ENCODE data around the gene TBC1D9. TPM values are rescaled to one million over a fixed set of nuclear protein-coding genes. Genes with fewer than 3 reads are reported as not detected.

The TBC1D9 gene
- polyA plus RNA-seq, 3 donors = 13.6 to 33.5 (median 21.0) TPM

GRCh38 chr4:140672416-140672815 lies 83.8 kb downstream of the TBC1D9 start:
- DNase-seq = no peak
- Histone ChIP-seq H3K9me3 (replicated peaks in 1 of 2; ENCODE audit: control insufficient read depth in 1 of 2, insufficient read depth in 1 of 2, low read length in 2 of 2) (no peaks in the 10 kb centered on the region), H3K79me2 (ENCODE audit: insufficient read depth, low read length) (no peaks in the 10 kb centered on the region), H3K36me3 (replicated peaks in 1 of 2; ENCODE audit: control insufficient read depth in 1 of 2, insufficient read depth in 2 of 2, low read length in 2 of 2) (peaks cover 50 to 88% of the 10 kb centered on the region in 2 donors), H4K20me1 (ENCODE audit: insufficient read depth, low read length) (peaks cover 36% of the 10 kb centered on the region), H3K4me2 (replicated peaks; ENCODE audit: extremely low read depth, low read length, poor library complexity, severe bottlenecking) (no peak overlapping the region), H2AFZ (ENCODE audit: insufficient read depth, low read depth, low read length, poor library complexity, severe bottlenecking) (no peak overlapping the region), H3K4me3 (replicated peaks in 1 of 3; ENCODE audit: low read depth in 2 of 3, low read length in 3 of 3) (no peak overlapping the region), H3K27ac (ENCODE audit: low read depth in 1 of 2, low read length in 2 of 2) (no peak overlapping the region), H3K9ac (ENCODE audit: insufficient read depth, low read length, poor library complexity, severe bottlenecking) (no peak overlapping the region), H3K4me1 (ENCODE audit: control insufficient read depth in 1 of 2, insufficient read depth in 2 of 2, low read length in 2 of 2) (no peaks in the 10 kb centered on the region), H3K27me3 (ENCODE audit: control insufficient read depth in 2 of 2, insufficient read depth in 2 of 2, low read length in 2 of 2) (no peaks in the 10 kb centered on the region)
- peaks cover 0 to 3% (median 0%) of the 10 kb centered on the region in 7 donors for H3K9me3 Mint-ChIP-seq
- intact Hi-C loops (cut with micrococcal nuclease) = no loop called here
- H3K4me1 Mint-ChIP-seq = peaks cover 2% of the 10 kb centered on the region
- H3K36me3 Mint-ChIP-seq = peaks cover 72 to 81% of the 10 kb centered on the region in 2 donors
- no peak for TF ChIP-seq CTCF (IDR thresholded peaks at IDR 0.05)
- H3K27ac Mint-ChIP-seq = no peak overlapping the region
- H3K27me3 Mint-ChIP-seq (ENCODE audit: low read depth in 3 of 3) = peaks cover 0 to 4% (median 3%) of the 10 kb centered on the region in 3 donors
- WGBS (ENCODE audit: insufficient coverage) = no CpG with 5 or more reads among the region's 4 CpGs
- no peak overlapping the region for H3K4me3 Mint-ChIP-seq

- H3K9me3 Mint-ChIP-seq = peaks cover 0 to 4% (median 2%) of the 10 kb centered on the region in 7 donors
- H3K36me3 Mint-ChIP-seq = peaks cover 73 to 80% of the 10 kb centered on the region in 2 donors
- Histone ChIP-seq H3K4me2 (replicated peaks; ENCODE audit: extremely low read depth, low read length, poor library complexity, severe bottlenecking) (no peak overlapping the region), H3K9me3 (replicated peaks in 1 of 2; ENCODE audit: control insufficient read depth in 1 of 2, insufficient read depth in 1 of 2, low read length in 2 of 2) (no peaks in the 10 kb centered on the region), H3K79me2 (ENCODE audit: insufficient read depth, low read length) (no peaks in the 10 kb centered on the region), H3K27ac (ENCODE audit: low read depth in 1 of 2, low read length in 2 of 2) (no peak overlapping the region), H3K36me3 (replicated peaks in 1 of 2; ENCODE audit: control insufficient read depth in 1 of 2, insufficient read depth in 2 of 2, low read length in 2 of 2) (peaks cover 51 to 92% of the 10 kb centered on the region in 2 donors), H3K4me3 (replicated peaks in 1 of 3; ENCODE audit: low read depth in 2 of 3, low read length in 3 of 3) (no peak overlapping the region), H3K9ac (ENCODE audit: insufficient read depth, low read length, poor library complexity, severe bottlenecking) (no peak overlapping the region), H2AFZ (ENCODE audit: insufficient read depth, low read depth, low read length, poor library complexity, severe bottlenecking) (no peak overlapping the region), H4K20me1 (ENCODE audit: insufficient read depth, low read length) (peaks cover 13% of the 10 kb centered on the region), H3K4me1 (ENCODE audit: control insufficient read depth in 1 of 2, insufficient read depth in 2 of 2, low read length in 2 of 2) (no peaks in the 10 kb centered on the region), H3K27me3 (ENCODE audit: control insufficient read depth in 2 of 2, insufficient read depth in 2 of 2, low read length in 2 of 2) (no peaks in the 10 kb centered on the region)
- no CpG with 5 or more reads among the region's 1 CpG for WGBS (ENCODE audit: insufficient coverage)
- intact Hi-C loops (cut with micrococcal nuclease) = no loop called here
- DNase-seq = no peak
- H3K27me3 Mint-ChIP-seq (ENCODE audit: low read depth in 3 of 3) = peaks cover 0 to 3% (median 2%) of the 10 kb centered on the region in 3 donors
- H3K27ac Mint-ChIP-seq = peak overlapping the region in 1 of 7 donors; percentile 31
- no peak for TF ChIP-seq CTCF (IDR thresholded peaks at IDR 0.05)
- peaks cover 3% of the 10 kb centered on the region for H3K4me1 Mint-ChIP-seq
- no peak overlapping the region for H3K4me3 Mint-ChIP-seq
Observed at GRCh38 chr4:140668111-140668510, 88.1 kb downstream of the TBC1D9 start.

Data from CD14-positive monocyte (primary cell).